ENCODE results near the gene PUSL1. TPM values are rescaled to one million over a fixed set of nuclear protein-coding genes. Genes with fewer than 3 reads are reported as not detected.

Gene PUSL1
- total RNA-seq, 2 experiments from 2014 or later: 31.3 to 57.1 TPM

DNA sequence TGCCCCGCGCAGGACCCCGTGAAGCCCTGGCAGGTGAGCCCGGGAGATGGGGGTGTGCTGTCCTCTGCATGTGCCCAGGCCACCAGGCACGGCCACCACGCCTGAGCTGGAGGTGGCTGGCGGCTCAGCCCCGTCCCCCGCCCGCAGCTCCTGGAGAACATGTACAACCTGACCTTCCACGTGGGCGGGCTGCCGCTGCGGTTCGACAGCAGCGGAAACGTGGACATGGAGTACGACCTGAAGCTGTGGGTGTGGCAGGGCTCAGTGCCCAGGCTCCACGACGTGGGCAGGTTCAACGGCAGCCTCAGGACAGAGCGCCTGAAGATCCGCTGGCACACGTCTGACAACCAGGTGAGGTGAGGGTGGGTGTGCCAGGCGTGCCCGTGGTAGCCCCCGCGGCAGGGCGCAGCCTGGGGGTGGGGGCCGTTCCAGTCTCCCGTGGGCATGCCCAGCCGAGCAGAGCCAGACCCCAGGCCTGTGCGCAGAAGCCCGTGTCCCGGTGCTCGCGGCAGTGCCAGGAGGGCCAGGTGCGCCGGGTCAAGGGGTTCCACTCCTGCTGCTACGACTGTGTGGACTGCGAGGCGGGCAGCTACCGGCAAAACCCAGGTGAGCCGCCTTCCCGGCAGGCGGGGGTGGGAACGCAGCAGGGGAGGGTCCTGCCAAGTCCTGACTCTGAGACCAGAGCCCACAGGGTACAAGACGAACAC, 24.5 kb downstream of the PUSL1 start:
- intact Hi-C loops (cut with micrococcal nuclease; ENCODE audit: unreplicated experiment): no loop called here
- POLR2A ChIA-PET: no interaction called here
- BruUV-seq (replicated peaks): no TSS peak
- no peak for TF ChIP-seq EZH2phosphoT487 (IDR thresholded peaks at IDR 0.05; ENCODE audit: borderline replicate concordance, low read depth, low read length)
- TF ChIP-seq, protein P1, sequence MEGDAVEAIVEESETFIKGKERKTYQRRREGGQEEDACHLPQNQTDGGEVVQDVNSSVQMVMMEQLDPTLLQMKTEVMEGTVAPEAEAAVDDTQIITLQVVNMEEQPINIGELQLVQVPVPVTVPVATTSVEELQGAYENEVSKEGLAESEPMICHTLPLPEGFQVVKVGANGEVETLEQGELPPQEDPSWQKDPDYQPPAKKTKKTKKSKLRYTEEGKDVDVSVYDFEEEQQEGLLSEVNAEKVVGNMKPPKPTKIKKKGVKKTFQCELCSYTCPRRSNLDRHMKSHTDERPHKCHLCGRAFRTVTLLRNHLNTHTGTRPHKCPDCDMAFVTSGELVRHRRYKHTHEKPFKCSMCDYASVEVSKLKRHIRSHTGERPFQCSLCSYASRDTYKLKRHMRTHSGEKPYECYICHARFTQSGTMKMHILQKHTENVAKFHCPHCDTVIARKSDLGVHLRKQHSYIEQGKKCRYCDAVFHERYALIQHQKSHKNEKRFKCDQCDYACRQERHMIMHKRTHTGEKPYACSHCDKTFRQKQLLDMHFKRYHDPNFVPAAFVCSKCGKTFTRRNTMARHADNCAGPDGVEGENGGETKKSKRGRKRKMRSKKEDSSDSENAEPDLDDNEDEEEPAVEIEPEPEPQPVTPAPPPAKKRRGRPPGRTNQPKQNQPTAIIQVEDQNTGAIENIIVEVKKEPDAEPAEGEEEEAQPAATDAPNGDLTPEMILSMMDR (conservative IDR thresholded peaks at IDR 0.05; ENCODE audit: low read length): no peak
- Histone ChIP-seq H3K9me2 (ENCODE audit: insufficient read depth, low read length) (no peaks in the 10 kb centered on the region), H3K9me3 (ENCODE audit: low read length) (no peaks in the 10 kb centered on the region), H4K20me1 (ENCODE audit: insufficient read depth, low read length) (no peaks in the 10 kb centered on the region), H3K36me3 (ENCODE audit: insufficient read depth, low read length) (peaks cover 19% of the 10 kb centered on the region; the same call in 1 of the 2 replicates), H3K27ac (ENCODE audit: low read depth, low read length, poor library complexity, severe bottlenecking) (no peak overlapping the region), H2AFZ (ENCODE audit: low read length) (no peak overlapping the region), H3K4me3 (ENCODE audit: low read depth, low read length, poor library complexity, severe bottlenecking) (no peak overlapping the region), H3K4me1 (ENCODE audit: insufficient read depth, low read length, poor library complexity, severe bottlenecking) (no peaks in the 10 kb centered on the region), H3K4me2 (ENCODE audit: low read length) (no peak overlapping the region), H3K79me2 (ENCODE audit: insufficient read depth, low read depth, low read length) (no peaks in the 10 kb centered on the region)
- CTCF ChIA-PET (ENCODE audit: unreplicated experiment): no interaction called here
- no peak for DNase-seq (ENCODE audit: low spot score)

DNA sequence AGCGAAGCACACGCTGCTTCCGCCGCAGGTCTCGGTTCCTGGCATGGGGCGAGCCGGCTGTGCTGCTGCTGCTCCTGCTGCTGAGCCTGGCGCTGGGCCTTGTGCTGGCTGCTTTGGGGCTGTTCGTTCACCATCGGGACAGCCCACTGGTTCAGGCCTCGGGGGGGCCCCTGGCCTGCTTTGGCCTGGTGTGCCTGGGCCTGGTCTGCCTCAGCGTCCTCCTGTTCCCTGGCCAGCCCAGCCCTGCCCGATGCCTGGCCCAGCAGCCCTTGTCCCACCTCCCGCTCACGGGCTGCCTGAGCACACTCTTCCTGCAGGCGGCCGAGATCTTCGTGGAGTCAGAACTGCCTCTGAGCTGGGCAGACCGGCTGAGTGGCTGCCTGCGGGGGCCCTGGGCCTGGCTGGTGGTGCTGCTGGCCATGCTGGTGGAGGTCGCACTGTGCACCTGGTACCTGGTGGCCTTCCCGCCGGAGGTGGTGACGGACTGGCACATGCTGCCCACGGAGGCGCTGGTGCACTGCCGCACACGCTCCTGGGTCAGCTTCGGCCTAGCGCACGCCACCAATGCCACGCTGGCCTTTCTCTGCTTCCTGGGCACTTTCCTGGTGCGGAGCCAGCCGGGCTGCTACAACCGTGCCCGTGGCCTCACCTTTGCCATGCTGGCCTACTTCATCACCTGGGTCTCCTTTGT, 25.3 kb downstream of the PUSL1 start:
- no peak for DNase-seq (ENCODE audit: low spot score)
- Histone ChIP-seq H3K27ac (ENCODE audit: low read depth, low read length, poor library complexity, severe bottlenecking) (no peak overlapping the region), H3K4me1 (ENCODE audit: insufficient read depth, low read length, poor library complexity, severe bottlenecking) (no peaks in the 10 kb centered on the region), H3K9me2 (ENCODE audit: insufficient read depth, low read length) (no peaks in the 10 kb centered on the region), H2AFZ (ENCODE audit: low read length) (no peak overlapping the region), H4K20me1 (ENCODE audit: insufficient read depth, low read length) (no peaks in the 10 kb centered on the region), H3K79me2 (ENCODE audit: insufficient read depth, low read depth, low read length) (no peaks in the 10 kb centered on the region), H3K4me3 (ENCODE audit: low read depth, low read length, poor library complexity, severe bottlenecking) (no peak overlapping the region), H3K36me3 (ENCODE audit: insufficient read depth, low read length) (peaks cover 12% of the 10 kb centered on the region; the same call in 1 of the 2 replicates), H3K4me2 (ENCODE audit: low read length) (no peak overlapping the region), H3K9me3 (ENCODE audit: low read length) (no peaks in the 10 kb centered on the region)
- ChIA-PET CTCF (ENCODE audit: unreplicated experiment) (no interaction called here), POLR2A (no interaction called here)
- intact Hi-C loops (cut with micrococcal nuclease; ENCODE audit: unreplicated experiment): no loop called here
- no peak for TF ChIP-seq EZH2phosphoT487 (IDR thresholded peaks at IDR 0.05; ENCODE audit: borderline replicate concordance, low read depth, low read length)
- TF ChIP-seq, protein P1 (conservative IDR thresholded peaks at IDR 0.05; ENCODE audit: low read length): no peak
- BruUV-seq (replicated peaks): no TSS peak

DNA sequence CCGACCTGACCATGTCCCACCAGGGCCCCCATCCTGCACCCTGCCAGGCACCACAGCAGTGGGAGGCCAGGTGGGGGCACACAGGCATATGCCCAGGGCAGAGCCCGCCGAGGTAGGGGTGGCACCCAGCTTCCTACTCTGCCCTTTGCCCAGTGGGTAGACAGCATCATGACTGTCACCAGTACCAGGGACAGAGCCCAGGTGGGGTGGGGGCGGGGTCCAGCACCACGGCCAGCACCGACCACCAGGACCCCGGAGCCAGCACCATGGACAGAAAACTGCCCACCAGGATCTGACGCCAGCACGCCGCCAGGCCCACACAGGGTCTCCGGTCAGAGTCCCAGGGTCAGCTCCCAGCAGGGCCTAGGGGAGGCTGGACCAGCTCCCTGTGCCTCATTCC, 26.4 kb downstream of the PUSL1 start:
- no peaks in the 10 kb centered on the region for H4K20me1 ChIP-seq (ENCODE audit: insufficient read depth, low read length)
- no peaks in the 10 kb centered on the region for H3K9me3 ChIP-seq (ENCODE audit: low read length)
- no peaks in the 10 kb centered on the region for H3K4me1 ChIP-seq (ENCODE audit: insufficient read depth, low read length, poor library complexity, severe bottlenecking)
- H3K36me3 ChIP-seq (ENCODE audit: insufficient read depth, low read length): 0 out of 2 replicates have a peak, but pooled peaks cover 2% of the 10 kb centered on the region
- H3K79me2 ChIP-seq (ENCODE audit: insufficient read depth, low read depth, low read length): no peaks in the 10 kb centered on the region
- no peak overlapping the region for H3K4me2 ChIP-seq (ENCODE audit: low read length)
- intact Hi-C loops (cut with micrococcal nuclease; ENCODE audit: unreplicated experiment): no loop called here
- DNase-seq (ENCODE audit: low spot score): no peak
- TF ChIP-seq, protein P1 (conservative IDR thresholded peaks at IDR 0.05; ENCODE audit: low read length): no peak
- TF ChIP-seq EZH2phosphoT487 (IDR thresholded peaks at IDR 0.05; ENCODE audit: borderline replicate concordance, low read depth, low read length): no peak
- H2AFZ ChIP-seq (ENCODE audit: low read length): no peak overlapping the region
- ChIA-PET CTCF (ENCODE audit: unreplicated experiment) (no interaction called here), POLR2A (no interaction called here)
- no TSS peak for BruUV-seq (replicated peaks)
- no peak overlapping the region for H3K4me3 ChIP-seq (ENCODE audit: low read depth, low read length, poor library complexity, severe bottlenecking)
- no peak overlapping the region for H3K27ac ChIP-seq (ENCODE audit: low read depth, low read length, poor library complexity, severe bottlenecking)
- no peaks in the 10 kb centered on the region for H3K9me2 ChIP-seq (ENCODE audit: insufficient read depth, low read length)
